ENCODE measurements around the gene CSNK2A2.

CSNK2A2 gene

DNA sequence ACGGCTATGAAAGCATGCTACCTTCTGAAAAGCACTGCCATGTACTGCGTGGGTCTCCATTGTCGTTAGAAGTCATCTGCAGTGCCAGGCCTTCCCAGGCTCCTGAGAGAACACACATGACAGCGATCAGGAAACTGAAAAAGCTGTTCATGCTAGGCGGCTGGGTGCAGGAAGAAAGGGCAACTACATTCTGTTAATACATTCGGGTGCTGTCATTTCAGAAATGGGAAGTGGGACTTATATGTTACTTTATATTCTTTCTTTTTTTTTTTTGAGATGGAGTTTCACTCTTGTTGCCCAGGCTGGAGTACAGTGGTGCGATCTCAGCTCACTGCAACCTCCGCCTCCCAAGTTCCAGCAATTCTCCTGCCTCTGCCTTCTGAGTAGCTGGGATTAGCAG lies 88.6 kb downstream of the CSNK2A2 start:
- Histone ChIP-seq H3K4me3 (ENCODE audit: low read depth, low read length) (no peak overlapping the region), H3K27ac (no peak overlapping the region), H3K27me3 (replicated peaks) (no peaks in the 10 kb centered on the region), H3K36me3 (replicated peaks) (peaks cover 5% of the 10 kb centered on the region)
- TF ChIP-seq, protein P1, sequence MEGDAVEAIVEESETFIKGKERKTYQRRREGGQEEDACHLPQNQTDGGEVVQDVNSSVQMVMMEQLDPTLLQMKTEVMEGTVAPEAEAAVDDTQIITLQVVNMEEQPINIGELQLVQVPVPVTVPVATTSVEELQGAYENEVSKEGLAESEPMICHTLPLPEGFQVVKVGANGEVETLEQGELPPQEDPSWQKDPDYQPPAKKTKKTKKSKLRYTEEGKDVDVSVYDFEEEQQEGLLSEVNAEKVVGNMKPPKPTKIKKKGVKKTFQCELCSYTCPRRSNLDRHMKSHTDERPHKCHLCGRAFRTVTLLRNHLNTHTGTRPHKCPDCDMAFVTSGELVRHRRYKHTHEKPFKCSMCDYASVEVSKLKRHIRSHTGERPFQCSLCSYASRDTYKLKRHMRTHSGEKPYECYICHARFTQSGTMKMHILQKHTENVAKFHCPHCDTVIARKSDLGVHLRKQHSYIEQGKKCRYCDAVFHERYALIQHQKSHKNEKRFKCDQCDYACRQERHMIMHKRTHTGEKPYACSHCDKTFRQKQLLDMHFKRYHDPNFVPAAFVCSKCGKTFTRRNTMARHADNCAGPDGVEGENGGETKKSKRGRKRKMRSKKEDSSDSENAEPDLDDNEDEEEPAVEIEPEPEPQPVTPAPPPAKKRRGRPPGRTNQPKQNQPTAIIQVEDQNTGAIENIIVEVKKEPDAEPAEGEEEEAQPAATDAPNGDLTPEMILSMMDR (IDR thresholded peaks at IDR 0.05; ENCODE audit: low read depth, low read length, missing control alignments) = no peak
- in situ Hi-C loops (cut with HindIII; ENCODE audit: low pct_ligation_motif_present, low sequenced_read_pairs) = no loop called here
- DNase-seq = no peak

Data from brain microvascular endothelial cell (primary cell).